SK-N-SH treated with all-trans-retinoic acid at 6 μM for 48 hours (cell line): Measurements from ENCODE around the gene KIR2DL3.
"Not testable (repeated sequence)": the region's sequence is repeated elsewhere in the genome, so short reads cannot be mapped to it uniquely, and the experiment has no call there.

Source experiments
- ATAC-seq: fragments of 200-7000 bp; cut with Tn5 transposase; 3 replicates; pipeline ENCODE4 v1.9.1; 2020; ENCODE audit warnings: mild to moderate bottlenecking, moderate library complexity
- BACH2 ChIP-seq: fragments of 250-450 bp; sonication (Bioruptor Pico); IDR thresholded peaks from 2 replicates; pipeline ENCODE4 v1.9.0; 2021; ENCODE audit warnings: mild to moderate bottlenecking, borderline replicate concordance
- CSDC2 ChIP-seq: fragments of 250-450 bp; sonication (Bioruptor Pico); IDR thresholded peaks from 2 replicates; pipeline ENCODE4 v1.5.0; 2020; ENCODE audit warnings: mild to moderate bottlenecking, moderate library complexity
- ESRRG ChIP-seq: fragments of 250-450 bp; sonication (Bioruptor Pico); IDR thresholded peaks from 2 replicates; pipeline ENCODE4 v1.6.1; 2021; ENCODE audit warnings: mild to moderate bottlenecking
- ISL1 ChIP-seq: fragments of 250-450 bp; sonication (Bioruptor Pico); IDR thresholded peaks from 2 replicates; pipeline ENCODE4 v2.1.2; 2022; ENCODE audit warnings: mild to moderate bottlenecking, moderate library complexity
- OSR1 ChIP-seq: fragments of 250-450 bp; sonication (Bioruptor Pico); IDR thresholded peaks from 2 replicates; pipeline ENCODE4 v1.8.0; 2022; ENCODE audit warnings: moderate library complexity, mild to moderate bottlenecking, inconsistent platforms
- POU6F1 ChIP-seq: fragments of 250-450 bp; sonication (Bioruptor Pico); IDR thresholded peaks from 2 replicates; pipeline ENCODE4 v1.8.0; 2021; ENCODE audit warnings: low read depth, mild to moderate bottlenecking, moderate library complexity, borderline replicate concordance
- PPARA ChIP-seq: fragments of 250-450 bp; sonication (Bioruptor Pico); IDR thresholded peaks from 2 replicates; pipeline ENCODE4 v1.5.0; 2020; ENCODE audit warnings: mild to moderate bottlenecking, borderline replicate concordance
- RARB ChIP-seq: fragments of 250-450 bp; sonication (Bioruptor Pico); IDR thresholded peaks from 2 replicates; pipeline ENCODE4 v1.8.0; 2021; ENCODE audit warnings: mild to moderate bottlenecking, moderate library complexity
- SNAI2 ChIP-seq: fragments of 250-450 bp; sonication (Bioruptor Pico); IDR thresholded peaks from 2 replicates; pipeline ENCODE4 v1.5.0; 2020; ENCODE audit warnings: mild to moderate bottlenecking, moderate library complexity
- TCF4 ChIP-seq: fragments of 250-450 bp; sonication (Bioruptor Pico); IDR thresholded peaks from 2 replicates; pipeline ENCODE4 v1.8.0; 2021; ENCODE audit warnings: mild to moderate bottlenecking, moderate library complexity, borderline replicate concordance
- TOX ChIP-seq: fragments of 250-450 bp; sonication (Bioruptor Pico); IDR thresholded peaks from 2 replicates; pipeline ENCODE4 v1.8.0; 2021; ENCODE audit warnings: mild to moderate bottlenecking, moderate library complexity, borderline replicate concordance
- ZC3H10 ChIP-seq: fragments of 250-450 bp; sonication (Bioruptor Pico); IDR thresholded peaks from 2 replicates; pipeline ENCODE4 v1.5.1; 2021; ENCODE audit warnings: mild to moderate bottlenecking, moderate library complexity
- ZFP3 ChIP-seq: fragments of 250-450 bp; sonication (Bioruptor Pico); IDR thresholded peaks from 2 replicates; pipeline ENCODE4 v1.5.0; 2020; ENCODE audit warnings: mild to moderate bottlenecking, moderate library complexity
- ZFP30 ChIP-seq: fragments of 450-650 bp; formaldehyde crosslinking; IDR thresholded peaks from 2 replicates; pipeline ENCODE4 v1.5.0; 2022; ENCODE audit warnings: mild to moderate bottlenecking, moderate library complexity
- ZNF565 ChIP-seq: fragments of 450-650 bp; formaldehyde crosslinking; conservative IDR thresholded peaks from 2 replicates; pipeline ENCODE4 v1.5.0; 2020; ENCODE audit warnings: low read depth, mild to moderate bottlenecking, moderate library complexity
- ZNF70 ChIP-seq: fragments of 450-650 bp; formaldehyde crosslinking; IDR thresholded peaks from 2 replicates; pipeline ENCODE4 v1.5.0; 2020; ENCODE audit warnings: mild to moderate bottlenecking, moderate library complexity
- ZNF8 ChIP-seq: fragments of 450-650 bp; formaldehyde crosslinking; IDR thresholded peaks from 2 replicates; pipeline ENCODE4 v1.5.0; 2020; ENCODE audit warnings: mild to moderate bottlenecking, moderate library complexity
- TF ChIP-seq, protein P1 (sequence below): fragments of 250-450 bp; sonication (Bioruptor Pico); IDR thresholded peaks from 2 replicates; pipeline ENCODE4 v1.5.1; 2021; ENCODE audit warnings: mild to moderate bottlenecking, moderate library complexity
- TF ChIP-seq, protein P2 (sequence below): fragments of 250-450 bp; sonication (Bioruptor Pico); IDR thresholded peaks from 2 replicates; pipeline ENCODE4 v1.5.1; 2020; ENCODE audit warnings: low read depth, mild to moderate bottlenecking, moderate library complexity
- TF ChIP-seq, protein P3 (sequence below): fragments of 250-450 bp; sonication (Bioruptor Pico); IDR thresholded peaks from 2 replicates; pipeline ENCODE4 v1.5.0; 2020; ENCODE audit warnings: mild to moderate bottlenecking, moderate library complexity
- TF ChIP-seq, protein P4 (sequence below): fragments of 250-450 bp; sonication (Bioruptor Pico); IDR thresholded peaks from 2 replicates; pipeline ENCODE4 v1.8.0; 2020; ENCODE audit warnings: mild to moderate bottlenecking, moderate library complexity, borderline replicate concordance

The KIR2DL3 gene

DNA sequence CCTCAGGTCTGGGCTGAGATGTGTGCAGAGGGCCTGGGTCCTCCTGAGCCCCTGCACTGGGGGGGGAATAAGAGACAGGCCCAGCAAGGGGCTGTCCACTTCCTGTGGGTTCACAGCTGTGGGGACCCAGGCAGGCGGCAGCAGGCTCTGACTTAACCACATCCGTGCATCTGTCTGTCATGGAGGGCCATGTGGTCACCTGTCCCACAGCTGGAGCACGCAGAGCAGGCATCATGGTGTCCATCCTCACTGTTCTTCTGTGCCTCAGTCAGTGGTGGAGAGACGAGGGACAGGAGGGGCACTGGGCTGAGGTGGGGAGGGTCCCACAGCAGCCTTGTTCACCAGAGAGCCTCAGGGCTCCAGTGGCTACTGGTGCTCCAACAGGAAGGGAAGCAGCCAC, 30.4 kb upstream of the KIR2DL3 start:
- no peak for ATAC-seq

GRCh38 chr19:54708781-54709180, 29.5 kb upstream of the KIR2DL3 start:
- TF ChIP-seq ZFP30 (CRISPR knock-in tag): no peak
- TF ChIP-seq ZNF565 (CRISPR knock-in tag): no peak
- no peak for ATAC-seq

More for the DNA sequence above, 30.4 kb upstream of the KIR2DL3 start:
- no peak for TF ChIP-seq ISL1 (CRISPR knock-in tag)
- TF ChIP-seq BACH2: no peak
- no peak for TF ChIP-seq ZNF70 (CRISPR knock-in tag)
- no peak for TF ChIP-seq RARB
- no peak for TF ChIP-seq ZNF8 (CRISPR knock-in tag)
- TF ChIP-seq, protein P1, sequence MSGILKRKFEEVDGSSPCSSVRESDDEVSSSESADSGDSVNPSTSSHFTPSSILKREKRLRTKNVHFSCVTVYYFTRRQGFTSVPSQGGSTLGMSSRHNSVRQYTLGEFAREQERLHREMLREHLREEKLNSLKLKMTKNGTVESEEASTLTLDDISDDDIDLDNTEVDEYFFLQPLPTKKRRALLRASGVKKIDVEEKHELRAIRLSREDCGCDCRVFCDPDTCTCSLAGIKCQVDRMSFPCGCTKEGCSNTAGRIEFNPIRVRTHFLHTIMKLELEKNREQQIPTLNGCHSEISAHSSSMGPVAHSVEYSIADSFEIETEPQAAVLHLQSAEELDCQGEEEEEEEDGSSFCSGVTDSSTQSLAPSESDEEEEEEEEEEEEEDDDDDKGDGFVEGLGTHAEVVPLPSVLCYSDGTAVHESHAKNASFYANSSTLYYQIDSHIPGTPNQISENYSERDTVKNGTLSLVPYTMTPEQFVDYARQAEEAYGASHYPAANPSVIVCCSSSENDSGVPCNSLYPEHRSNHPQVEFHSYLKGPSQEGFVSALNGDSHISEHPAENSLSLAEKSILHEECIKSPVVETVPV (CRISPR knock-in tag): no peak
- no peak for TF ChIP-seq TCF4 (CRISPR knock-in tag)
- TF ChIP-seq SNAI2 (CRISPR knock-in tag): no peak
- no peak for TF ChIP-seq ZNF565 (CRISPR knock-in tag)
- TF ChIP-seq CSDC2 (CRISPR knock-in tag): no peak
- TF ChIP-seq ZFP30 (CRISPR knock-in tag): no peak
- no peak for TF ChIP-seq ZC3H10 (CRISPR knock-in tag)
- TF ChIP-seq ESRRG: no peak
- TF ChIP-seq, protein P2, sequence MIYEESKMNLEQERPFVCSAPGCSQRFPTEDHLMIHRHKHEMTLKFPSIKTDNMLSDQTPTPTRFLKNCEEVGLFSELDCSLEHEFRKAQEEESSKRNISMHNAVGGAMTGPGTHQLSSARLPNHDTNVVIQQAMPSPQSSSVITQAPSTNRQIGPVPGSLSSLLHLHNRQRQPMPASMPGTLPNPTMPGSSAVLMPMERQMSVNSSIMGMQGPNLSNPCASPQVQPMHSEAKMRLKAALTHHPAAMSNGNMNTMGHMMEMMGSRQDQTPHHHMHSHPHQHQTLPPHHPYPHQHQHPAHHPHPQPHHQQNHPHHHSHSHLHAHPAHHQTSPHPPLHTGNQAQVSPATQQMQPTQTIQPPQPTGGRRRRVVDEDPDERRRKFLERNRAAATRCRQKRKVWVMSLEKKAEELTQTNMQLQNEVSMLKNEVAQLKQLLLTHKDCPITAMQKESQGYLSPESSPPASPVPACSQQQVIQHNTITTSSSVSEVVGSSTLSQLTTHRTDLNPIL (CRISPR knock-in tag): no peak
- TF ChIP-seq POU6F1 (CRISPR knock-in tag): no peak
- no peak for TF ChIP-seq PPARA
- TF ChIP-seq ZFP3 (CRISPR knock-in tag): no peak

- ATAC-seq: no peak
Measured at GRCh38 chr19:54709212-54709948, 28.9 kb upstream of the KIR2DL3 start.

DNA sequence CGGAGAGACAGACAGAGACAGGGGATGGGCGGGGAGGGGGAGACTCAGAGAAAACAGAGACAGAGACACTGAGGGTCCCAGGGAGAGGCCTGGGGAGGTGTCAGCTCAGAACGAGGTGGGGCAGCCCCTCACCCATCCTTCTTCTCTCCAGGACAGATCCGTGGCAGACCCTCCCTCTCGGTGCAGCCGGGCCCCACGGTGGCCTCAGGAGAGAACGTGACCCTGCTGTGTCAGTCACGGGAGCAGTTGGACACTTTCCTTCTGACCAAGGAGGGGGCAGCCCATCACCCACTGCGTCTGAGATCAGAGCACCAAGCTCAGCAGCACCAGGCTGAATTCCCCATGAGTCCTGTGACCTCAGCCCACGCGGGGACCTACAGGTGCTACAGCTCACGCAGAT, 28.4 kb upstream of the KIR2DL3 start:
- not testable (repeated sequence) for ATAC-seq

More at GRCh38 chr19:54709212-54709948, 28.9 kb upstream of the KIR2DL3 start:
- TF ChIP-seq RARB (no peak), SNAI2 (CRISPR knock-in tag) (no peak), ZNF565 (CRISPR knock-in tag) (no peak), TCF4 (CRISPR knock-in tag) (no peak), OSR1 (CRISPR knock-in tag) (no peak), TOX (CRISPR knock-in tag) (no peak), ZC3H10 (CRISPR knock-in tag) (no peak), ZNF8 (CRISPR knock-in tag) (no peak), BACH2 (no peak), PPARA (no peak), ZFP30 (CRISPR knock-in tag) (no peak), ISL1 (CRISPR knock-in tag) (no peak), ZNF70 (CRISPR knock-in tag) (no peak)
- TF ChIP-seq, protein P2 (CRISPR knock-in tag): no peak

- ATAC-seq: no peak
- TF ChIP-seq, protein P3, sequence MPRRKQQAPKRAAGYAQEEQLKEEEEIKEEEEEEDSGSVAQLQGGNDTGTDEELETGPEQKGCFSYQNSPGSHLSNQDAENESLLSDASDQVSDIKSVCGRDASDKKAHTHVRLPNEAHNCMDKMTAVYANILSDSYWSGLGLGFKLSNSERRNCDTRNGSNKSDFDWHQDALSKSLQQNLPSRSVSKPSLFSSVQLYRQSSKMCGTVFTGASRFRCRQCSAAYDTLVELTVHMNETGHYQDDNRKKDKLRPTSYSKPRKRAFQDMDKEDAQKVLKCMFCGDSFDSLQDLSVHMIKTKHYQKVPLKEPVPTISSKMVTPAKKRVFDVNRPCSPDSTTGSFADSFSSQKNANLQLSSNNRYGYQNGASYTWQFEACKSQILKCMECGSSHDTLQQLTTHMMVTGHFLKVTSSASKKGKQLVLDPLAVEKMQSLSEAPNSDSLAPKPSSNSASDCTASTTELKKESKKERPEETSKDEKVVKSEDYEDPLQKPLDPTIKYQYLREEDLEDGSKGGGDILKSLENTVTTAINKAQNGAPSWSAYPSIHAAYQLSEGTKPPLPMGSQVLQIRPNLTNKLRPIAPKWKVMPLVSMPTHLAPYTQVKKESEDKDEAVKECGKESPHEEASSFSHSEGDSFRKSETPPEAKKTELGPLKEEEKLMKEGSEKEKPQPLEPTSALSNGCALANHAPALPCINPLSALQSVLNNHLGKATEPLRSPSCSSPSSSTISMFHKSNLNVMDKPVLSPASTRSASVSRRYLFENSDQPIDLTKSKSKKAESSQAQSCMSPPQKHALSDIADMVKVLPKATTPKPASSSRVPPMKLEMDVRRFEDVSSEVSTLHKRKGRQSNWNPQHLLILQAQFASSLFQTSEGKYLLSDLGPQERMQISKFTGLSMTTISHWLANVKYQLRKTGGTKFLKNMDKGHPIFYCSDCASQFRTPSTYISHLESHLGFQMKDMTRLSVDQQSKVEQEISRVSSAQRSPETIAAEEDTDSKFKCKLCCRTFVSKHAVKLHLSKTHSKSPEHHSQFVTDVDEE: no peak
- TF ChIP-seq RARB (no peak), ZFP3 (CRISPR knock-in tag) (no peak), TOX (CRISPR knock-in tag) (no peak), BACH2 (no peak), OSR1 (CRISPR knock-in tag) (no peak), ZNF70 (CRISPR knock-in tag) (no peak), ZFP30 (CRISPR knock-in tag) (no peak)
- TF ChIP-seq, protein P1 (CRISPR knock-in tag): no peak
- TF ChIP-seq, protein P4, sequence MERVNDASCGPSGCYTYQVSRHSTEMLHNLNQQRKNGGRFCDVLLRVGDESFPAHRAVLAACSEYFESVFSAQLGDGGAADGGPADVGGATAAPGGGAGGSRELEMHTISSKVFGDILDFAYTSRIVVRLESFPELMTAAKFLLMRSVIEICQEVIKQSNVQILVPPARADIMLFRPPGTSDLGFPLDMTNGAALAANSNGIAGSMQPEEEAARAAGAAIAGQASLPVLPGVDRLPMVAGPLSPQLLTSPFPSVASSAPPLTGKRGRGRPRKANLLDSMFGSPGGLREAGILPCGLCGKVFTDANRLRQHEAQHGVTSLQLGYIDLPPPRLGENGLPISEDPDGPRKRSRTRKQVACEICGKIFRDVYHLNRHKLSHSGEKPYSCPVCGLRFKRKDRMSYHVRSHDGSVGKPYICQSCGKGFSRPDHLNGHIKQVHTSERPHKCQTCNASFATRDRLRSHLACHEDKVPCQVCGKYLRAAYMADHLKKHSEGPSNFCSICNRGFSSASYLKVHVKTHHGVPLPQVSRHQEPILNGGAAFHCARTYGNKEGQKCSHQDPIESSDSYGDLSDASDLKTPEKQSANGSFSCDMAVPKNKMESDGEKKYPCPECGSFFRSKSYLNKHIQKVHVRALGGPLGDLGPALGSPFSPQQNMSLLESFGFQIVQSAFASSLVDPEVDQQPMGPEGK (CRISPR knock-in tag): no peak
- TF ChIP-seq, all 23 proteins: peak for 0
Measured at GRCh38 chr19:54724142-54724541, 14.2 kb upstream of the KIR2DL3 start, which contains the start of gene KIR3DL3. Gene KIR3DL3, plus strand, starts transcription at chr19:54724442. Its CDS starts 55 bp downstream, at chr19:54724497.
